GM18498 (cell line): ENCODE measurements around the gene NKTR.

Source experiments
- ATAC-seq: cut with Tn5 transposase; IDR thresholded peaks from one replicate; pipeline ENCODE4 v1.9.1; 2021; ENCODE audit warnings: mild to moderate bottlenecking, moderate library complexity; ENCODE audit not compliant: unreplicated experiment

NKTR gene

DNA sequence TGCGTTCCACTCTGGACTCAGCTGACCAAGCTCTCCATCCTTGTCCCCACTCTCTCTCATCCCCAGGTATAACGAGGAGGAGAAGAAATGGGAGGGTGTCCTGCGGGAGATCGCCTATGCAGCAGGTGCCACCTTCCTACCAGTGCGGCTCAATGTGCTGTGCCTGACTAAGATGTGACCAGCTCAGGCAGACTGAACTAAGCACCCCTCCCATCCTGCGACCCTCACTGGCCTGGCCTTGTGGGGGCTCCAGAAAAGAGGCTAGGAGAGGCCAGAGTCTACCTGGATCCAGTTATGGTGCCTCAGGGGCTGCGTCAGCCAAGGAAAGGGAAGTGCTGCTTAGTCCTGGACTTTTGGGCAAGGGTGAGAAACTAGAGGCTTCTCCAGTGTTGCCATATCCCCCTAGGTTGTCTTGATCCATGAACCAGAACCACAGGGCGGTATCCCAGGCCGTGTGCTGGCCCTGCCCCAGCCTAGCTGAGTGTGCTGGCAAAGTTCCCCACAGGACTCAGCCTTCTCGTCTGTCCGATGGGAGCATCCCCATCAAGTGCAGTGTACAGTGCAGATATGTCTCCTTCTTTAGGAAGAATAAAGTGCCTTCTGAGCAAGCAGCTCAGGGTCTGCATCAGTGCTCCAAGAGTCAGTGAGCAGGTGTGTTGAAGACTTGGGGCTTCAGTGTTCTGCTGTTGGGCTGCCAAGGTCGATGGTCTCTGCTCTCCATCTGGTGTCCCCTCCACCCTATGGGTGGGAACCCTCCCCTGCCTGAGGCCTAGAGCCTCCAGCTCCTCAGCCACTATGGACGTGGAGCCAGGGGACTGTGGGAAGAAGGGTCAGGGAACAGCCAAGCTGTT is 91.6 kb downstream of the NKTR start:
- no peak for ATAC-seq

GRCh38 chr3:42692667-42693529 is 92.4 kb downstream of the NKTR start:
- ATAC-seq = no peak

- no peak for ATAC-seq
Measured at GRCh38 chr3:42693530-42693930, 93.0 kb downstream of the NKTR start.

DNA sequence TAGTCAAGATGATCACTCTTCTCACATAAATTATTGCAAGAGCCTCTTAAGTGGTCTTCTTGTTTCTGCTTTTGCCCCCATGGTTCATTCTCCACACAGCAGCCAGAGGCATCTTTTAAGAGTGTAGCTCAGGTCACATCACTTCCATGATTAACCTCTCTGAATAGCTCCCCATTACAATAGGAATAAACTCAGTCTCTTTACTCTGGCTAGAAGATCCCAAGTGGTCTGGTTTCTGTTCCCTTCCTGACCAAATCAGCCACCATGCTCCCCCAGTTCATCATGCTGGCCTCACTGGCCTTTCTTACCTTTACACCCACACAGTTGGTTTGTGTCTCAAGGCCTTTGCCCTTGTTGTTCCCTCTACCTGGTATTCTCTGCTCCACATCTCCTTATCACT is 93.9 kb downstream of the NKTR start:
- ATAC-seq = no peak

DNA sequence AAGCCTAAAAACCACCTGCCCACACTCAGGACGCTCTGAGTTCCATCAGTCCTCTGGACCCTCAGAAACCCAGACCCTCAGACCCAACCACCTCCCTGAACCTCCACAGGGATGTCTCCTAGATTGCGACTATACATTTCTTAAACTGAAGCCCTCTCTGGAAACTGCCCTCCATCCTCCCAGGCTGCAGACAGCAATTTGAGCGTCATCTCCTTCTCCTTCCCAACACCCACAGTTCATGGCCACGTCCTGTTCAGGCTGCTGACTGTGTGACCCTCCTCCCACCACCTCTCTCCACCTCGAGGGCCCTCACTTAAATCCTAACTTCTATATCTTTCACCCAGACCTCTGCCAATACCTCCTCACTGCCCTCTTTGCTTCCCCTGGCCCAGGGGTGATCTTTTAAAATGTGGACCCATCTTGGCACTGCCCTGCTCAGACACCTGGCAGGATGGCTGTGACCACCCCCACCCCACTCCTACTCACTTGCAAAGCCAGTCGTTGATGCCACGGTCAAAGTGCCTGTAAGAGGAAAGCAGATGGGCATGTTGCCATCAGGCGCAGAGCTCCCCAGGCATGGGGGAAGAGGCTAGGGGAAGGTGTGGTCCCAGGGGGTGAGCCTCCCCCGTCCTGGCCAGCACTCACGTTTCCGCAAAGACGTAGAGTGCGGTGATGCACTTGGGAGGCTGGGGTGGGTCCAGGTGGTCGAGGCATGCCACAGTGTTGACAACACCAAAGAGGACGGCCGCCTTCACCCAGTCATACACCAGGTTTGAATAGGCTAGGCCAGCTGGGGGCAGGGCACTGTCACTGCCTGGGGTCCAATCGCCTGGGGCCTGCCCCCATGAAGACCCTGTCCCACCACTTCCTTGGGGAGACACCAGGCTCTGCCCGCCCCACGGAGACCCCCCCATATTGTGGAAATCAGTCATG is 96.1 kb downstream of the NKTR start:
- ATAC-seq = no peak

DNA sequence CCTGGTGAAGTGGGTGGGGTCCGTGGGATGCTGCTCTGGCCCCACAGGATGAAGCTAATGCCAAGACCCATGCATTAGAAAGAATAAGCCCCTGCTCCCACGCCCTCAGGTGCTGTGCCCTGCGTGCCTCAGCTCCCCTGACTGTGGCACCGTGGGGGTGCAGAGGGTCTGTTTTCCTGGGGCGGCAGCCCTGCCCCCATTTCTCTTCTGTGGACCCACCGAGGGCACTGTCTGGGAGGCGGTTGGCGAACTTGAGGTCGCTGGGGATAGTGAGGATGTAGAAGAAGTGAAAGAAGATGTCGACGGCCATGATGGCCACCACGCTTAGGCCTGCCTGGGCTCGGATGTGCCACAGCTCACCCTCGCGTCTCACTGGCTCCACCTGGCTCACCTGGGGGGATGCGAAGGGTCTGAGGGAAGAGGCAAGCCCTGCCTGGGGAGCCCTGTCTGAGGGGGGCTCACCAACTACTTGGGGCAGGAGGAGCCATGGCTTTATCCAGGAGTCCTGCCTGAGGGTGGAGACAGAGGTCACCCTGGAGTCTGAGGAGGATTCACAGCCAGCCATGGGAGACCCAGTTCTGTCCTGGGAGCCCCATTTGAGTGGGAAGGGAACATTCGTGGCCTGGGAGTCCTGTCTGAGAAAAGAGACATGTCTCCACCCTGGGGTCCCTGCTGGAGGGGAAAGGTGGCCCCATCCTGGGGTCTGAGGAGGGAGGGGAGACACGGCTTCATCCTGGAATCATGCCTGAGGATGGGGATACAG is 97.0 kb downstream of the NKTR start:
- ATAC-seq = no peak
